K562 (cell line): ENCODE measurements around the gene CENPP. TPM values are rescaled to one million over a fixed set of nuclear protein-coding genes. Genes with fewer than 3 reads are reported as not detected.

ENCODE experiments used
- BCL6 ChIP-seq: fragments of 250-450 bp; sonication (Bioruptor Pico); IDR thresholded peaks from 2 replicates; pipeline ENCODE4 v1.4.0; 2020
- BRCA1 ChIP-seq, 2 experiments: fragments of 450-650 bp in 1 of 2; sonication (generic) in 1 of 2; formaldehyde crosslinking in 1 of 2; IDR thresholded peaks; 2 replicates each; pipeline versions ENCODE4 v1.5.0 to v1.6.1; 2017 to 2020; ENCODE audit warnings: mild to moderate bottlenecking in 1 of 2, missing genetic modification reagents in 1 of 2
- HBP1 ChIP-seq: fragments of 450-650 bp; formaldehyde crosslinking; IDR thresholded peaks from 2 replicates; pipeline ENCODE4 v1.4.0; 2022; ENCODE audit warnings: missing genetic modification characterization
- REST ChIP-seq, 2 experiments: fragments of 450-650 bp; formaldehyde crosslinking in 1 of 2; IDR thresholded peaks; 2 replicates each; pipeline versions ENCODE4 v1.4.0 to v1.6.1; 2014 to 2020; ENCODE audit warnings: mild to moderate bottlenecking in 2 of 2, borderline replicate concordance in 1 of 2, low read depth in 1 of 2
- SAFB ChIP-seq: fragments of 200-400 bp; formaldehyde crosslinking; IDR thresholded peaks from 2 replicates; pipeline ENCODE4 v1.6.1; 2017; ENCODE audit warnings: low read depth, low read length, borderline replicate concordance
- TBL1XR1 ChIP-seq, 2 experiments: IDR thresholded peaks; 2 replicates each; pipeline ENCODE4 v1.6.1; 2012; ENCODE audit warnings: improper control_type of control experiment in 2 of 2, low read length in 2 of 2, mild to moderate bottlenecking in 1 of 2
- ZC3H4 ChIP-seq: sonication (generic); formaldehyde crosslinking; IDR thresholded peaks from 2 replicates; pipeline ENCODE4 v1.9.0; 2021; ENCODE audit warnings: missing genetic modification reagents, borderline replicate concordance
- polyA plus RNA-seq, 8 experiments: library from polyadenylated mRNA; depleted of rRNA in 4 of 8; stranded (reverse) in 5 of 8; unstranded in 3 of 8; fragments of >200 nt; fragmentation: Nextera tagmentation in 2 of 8; fragmentation: Illumina TruSeq in 1 of 8; extraction: Ambion mirVana in 2 of 8; extraction: Trizol in 1 of 8; gene quantifications; 2 replicates each; pipeline versions ENCODE4 v1.2.1 to v1.2.3, GENCODE V29; 2011 to 2014; ENCODE audit warnings: inconsistent platforms in 1 of 8, missing spikeins in 1 of 8
- total RNA-seq, 7 experiments: library from RNA; depleted of rRNA in 6 of 7; stranded (reverse); fragments of >200 nt in 6 of 7; fragmentation: Illumina TruSeq in 2 of 7; extraction: Trizol in 2 of 7; gene quantifications; 2 replicates each; pipeline versions ENCODE4 v1.2.1 to v1.2.3, GENCODE V29; 2011 to 2021; ENCODE audit warnings: low replicate concordance in 1 of 7

CENPP gene
- total and polyA plus RNA-seq, 9 of the 15 experiments (the other 6 are each of a cell fraction or from before 2014, with no cell fraction given) = 8.0 to 28.5 (median 17.9) TPM

- TF ChIP-seq REST (IDR thresholded peaks at IDR 0.05; ENCODE audit: borderline replicate concordance) = no peak
- no peak for TF ChIP-seq REST (CRISPR knock-in tag; IDR thresholded peaks at IDR 0.05; ENCODE audit: low read depth)
- no peak for TF ChIP-seq TBL1XR1 (IDR thresholded peaks at IDR 0.05; ENCODE audit: low read length in 2 of 2)
- TF ChIP-seq SAFB = no peak
- no peak for TF ChIP-seq BRCA1 (IDR thresholded peaks at IDR 0.05)
- TF ChIP-seq BRCA1 (CRISPR knock-in tag; IDR thresholded peaks at IDR 0.05) = no peak
- no peak for TF ChIP-seq ZC3H4 (CRISPR knock-in tag)
- no peak for TF ChIP-seq HBP1
- TF ChIP-seq BCL6 (CRISPR knock-in tag) = no peak
Measured at GRCh38 chr9:92615790-92616189, 290.0 kb downstream of the CENPP start (continued).
